Right kidney (tissue), 1 donor: ENCODE data around the gene TSPAN5.
"Not testable (repeated sequence)": the region's sequence is repeated elsewhere in the genome, so short reads cannot be mapped to it uniquely, and the experiment has no call there.

Source experiments
- DNase-seq: peaks from one replicate; pipeline ENCODE4 v3.0.0-alpha.2; 2016

The TSPAN5 gene

GRCh38 chr4:98461121-98461865, 197.1 kb downstream of the TSPAN5 start:
- not testable (repeated sequence) for DNase-seq

DNA sequence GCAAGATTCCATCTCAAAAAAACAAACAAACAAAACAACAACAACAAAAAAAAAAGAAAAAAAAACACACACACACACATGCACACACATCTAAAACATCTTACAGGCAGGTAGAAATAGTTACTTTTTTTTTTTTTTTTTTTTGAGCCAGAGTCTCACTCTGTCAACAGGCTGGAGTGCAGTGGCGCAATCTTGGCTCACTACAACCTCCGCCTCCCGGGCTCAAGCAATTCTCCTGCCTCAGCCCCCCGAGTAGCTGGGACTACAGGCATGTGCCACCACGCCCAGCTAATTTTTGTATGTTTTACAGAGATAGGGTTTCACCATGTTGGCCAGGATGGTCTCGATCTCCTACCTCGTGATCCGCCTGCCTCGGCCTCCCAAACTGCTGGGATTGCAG, 201.0 kb downstream of the TSPAN5 start:
- DNase-seq, result not testable (repeated sequence)

DNA sequence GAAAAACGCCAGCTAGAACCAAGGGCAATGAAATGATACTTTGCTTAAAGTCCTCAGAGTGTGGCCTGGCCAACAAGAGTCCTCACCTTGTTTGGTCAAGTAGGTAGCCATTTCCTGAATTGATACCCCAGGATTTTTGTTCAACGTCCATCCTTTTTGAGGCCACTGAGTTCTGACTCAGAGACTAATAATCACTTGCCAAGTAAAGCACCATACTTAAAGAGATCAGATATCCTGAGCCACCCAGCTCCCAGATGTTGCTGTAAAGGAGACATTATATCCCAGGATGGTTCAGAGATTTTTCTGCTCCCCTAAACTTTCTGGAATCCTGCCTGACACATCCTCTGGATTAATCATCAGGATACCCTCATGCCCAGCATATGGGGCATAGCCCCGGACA, 206.3 kb downstream of the TSPAN5 start:
- DNase-seq, result no peak

- DNase-seq, result no peak
Observed at GRCh38 chr4:98448908-98449307, 209.5 kb downstream of the TSPAN5 start.

GRCh38 chr4:98447648-98448047, 210.8 kb downstream of the TSPAN5 start:
- DNase-seq, result no peak

GRCh38 chr4:98446499-98447375, 211.7 kb downstream of the TSPAN5 start:
- DNase-seq, result no peak

DNA sequence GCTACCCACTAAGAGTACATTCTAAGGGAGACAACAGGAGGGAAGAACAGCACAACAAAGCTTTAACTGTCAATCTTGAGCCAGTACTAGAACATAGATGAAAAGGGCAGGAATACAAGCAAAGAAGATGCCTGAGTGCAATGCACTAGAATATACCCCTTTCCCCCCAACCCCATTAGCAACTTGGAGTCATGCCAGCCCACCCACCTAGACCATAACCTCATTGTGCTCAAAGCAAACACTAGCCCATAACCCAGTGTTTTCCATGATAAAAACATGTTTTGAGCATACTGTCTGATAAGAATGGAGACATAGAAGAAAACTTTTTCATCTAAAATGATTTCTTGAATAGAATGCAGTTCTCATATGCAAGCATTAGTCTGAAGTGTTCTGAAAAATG, 214.0 kb downstream of the TSPAN5 start:
- no peak for DNase-seq

DNA sequence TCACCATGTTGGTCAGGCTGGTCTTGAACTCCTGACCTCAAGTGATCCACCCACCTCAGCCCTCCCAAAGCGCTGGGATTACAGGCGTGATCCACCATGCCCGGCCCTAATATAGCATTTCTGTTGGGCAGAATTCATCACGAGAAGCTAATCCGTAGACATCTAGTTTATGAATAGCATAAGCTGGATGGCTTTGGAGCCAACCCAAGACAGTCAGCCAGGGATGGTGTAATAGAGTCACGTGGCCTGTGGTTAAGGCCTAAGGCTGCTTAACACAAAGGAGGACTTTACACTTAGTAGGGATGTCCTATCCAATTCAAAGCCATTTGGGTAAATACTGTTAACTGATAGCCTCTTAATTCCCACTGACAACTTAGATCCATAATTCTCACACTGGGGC, 223.6 kb downstream of the TSPAN5 start:
- DNase-seq, result no peak

GRCh38 chr4:98433691-98434090, 224.7 kb downstream of the TSPAN5 start:
- no peak for DNase-seq

DNA sequence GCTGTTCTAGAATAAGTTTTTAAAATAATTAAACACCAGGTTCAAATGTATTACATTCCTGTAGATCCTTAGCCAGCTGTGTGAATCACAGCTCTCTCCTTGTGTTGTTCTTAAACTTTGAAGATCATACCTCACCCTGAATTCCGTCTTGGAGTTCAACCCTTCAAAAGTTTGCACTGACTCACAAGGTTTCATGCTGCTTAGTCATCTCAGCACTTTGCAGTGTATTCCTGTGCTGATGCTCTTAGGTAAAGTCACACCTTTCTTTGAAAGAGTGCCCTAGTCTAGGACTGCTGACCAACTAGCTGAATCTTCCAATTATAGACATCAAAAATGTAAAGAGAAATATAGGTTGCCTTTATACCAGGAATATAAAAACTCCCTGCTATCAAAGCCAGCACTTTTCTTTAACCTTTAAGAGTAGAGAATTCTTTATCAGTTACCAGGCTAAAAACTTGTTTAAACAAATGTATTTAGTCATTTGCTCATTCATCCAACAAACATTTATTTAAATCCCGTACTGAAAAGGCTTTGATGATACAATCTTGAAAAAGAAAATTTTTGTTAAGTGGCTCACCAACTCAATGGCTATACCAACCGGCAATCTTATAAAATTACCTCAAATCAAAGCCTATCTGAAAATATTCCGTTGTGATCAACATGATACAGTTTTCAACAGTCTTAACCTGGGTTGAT, 227.6 kb downstream of the TSPAN5 start:
- DNase-seq, result no peak

DNA sequence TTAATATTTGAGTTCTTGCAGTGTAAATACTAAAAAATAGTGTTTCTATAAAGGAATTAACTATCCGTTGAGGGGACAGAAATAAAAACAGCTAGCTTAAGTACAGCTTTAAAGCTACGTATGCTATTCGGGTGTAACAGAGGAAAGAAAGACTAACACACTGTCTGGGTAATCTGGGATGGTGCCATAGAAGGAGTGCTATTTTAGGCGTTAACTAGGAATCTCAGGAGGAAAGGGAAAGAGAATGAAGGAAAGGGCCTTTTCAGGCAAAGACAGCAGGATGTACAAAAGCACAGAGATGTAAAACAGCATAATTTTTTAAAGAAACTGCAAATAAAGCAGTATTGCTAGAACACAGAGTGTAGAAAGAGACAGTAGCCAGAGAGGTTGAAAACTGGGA, 235.4 kb downstream of the TSPAN5 start:
- DNase-seq, result no peak

DNA sequence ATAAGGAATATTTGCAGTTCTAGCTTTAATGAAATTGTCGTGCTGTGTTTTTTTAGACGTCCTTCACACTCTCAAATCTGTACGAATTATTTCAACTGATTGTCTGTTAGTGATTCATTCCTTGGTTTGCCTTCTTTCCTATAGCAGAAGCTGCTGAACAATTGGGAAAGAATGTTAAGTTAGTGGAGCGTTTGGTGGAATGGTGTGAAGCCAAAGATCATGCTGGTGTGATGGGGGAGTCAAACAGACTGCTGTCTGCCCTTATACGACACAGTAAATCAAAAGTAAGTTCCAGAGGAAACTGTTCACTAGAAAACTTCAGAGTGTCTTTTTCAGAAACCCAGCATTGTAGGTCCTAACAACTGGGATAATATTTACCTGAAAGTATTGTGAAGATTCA, 237.3 kb downstream of the TSPAN5 start:
- DNase-seq, result no peak
